Hepatocyte (in vitro differentiated cells): Measurements from ENCODE around the gene ZP2.

Source experiments
- EZH2 ChIP-seq: fragments of 200-600 bp; sonication (generic); IDR thresholded peaks from 2 replicates; pipeline ENCODE4 v1.6.1; 2016; ENCODE audit warnings: antibody characterized with exemption, mild to moderate bottlenecking, borderline replicate concordance
- TF ChIP-seq, protein P1 (sequence below): fragments of 200-600 bp; sonication (generic); IDR thresholded peaks from 2 replicates; pipeline ENCODE4 v1.5.1; 2016; ENCODE audit warnings: antibody characterized with exemption, mild to moderate bottlenecking; ENCODE audit not compliant: poor library complexity

DNA sequence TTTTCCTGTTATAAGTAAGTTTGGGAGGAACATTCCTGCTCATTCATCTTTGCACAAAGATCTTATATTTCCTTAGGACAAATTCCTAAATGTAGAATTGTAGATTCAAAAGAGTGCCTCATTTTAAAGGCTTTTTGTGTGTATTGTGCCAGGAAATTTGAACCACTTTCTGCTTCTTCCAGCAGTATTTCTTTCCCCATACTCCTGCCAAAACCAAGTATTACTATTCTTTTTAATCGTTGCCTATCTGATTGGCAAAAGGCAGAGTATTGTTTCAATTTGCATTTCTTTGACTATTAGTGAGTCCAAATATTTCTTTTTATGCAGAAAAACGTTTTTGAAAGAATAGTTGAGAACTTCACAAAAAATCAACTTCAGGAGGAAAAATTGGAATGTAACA, 31.4 kb upstream of the ZP2 start:
- TF ChIP-seq EZH2: no peak
- TF ChIP-seq, protein P1, sequence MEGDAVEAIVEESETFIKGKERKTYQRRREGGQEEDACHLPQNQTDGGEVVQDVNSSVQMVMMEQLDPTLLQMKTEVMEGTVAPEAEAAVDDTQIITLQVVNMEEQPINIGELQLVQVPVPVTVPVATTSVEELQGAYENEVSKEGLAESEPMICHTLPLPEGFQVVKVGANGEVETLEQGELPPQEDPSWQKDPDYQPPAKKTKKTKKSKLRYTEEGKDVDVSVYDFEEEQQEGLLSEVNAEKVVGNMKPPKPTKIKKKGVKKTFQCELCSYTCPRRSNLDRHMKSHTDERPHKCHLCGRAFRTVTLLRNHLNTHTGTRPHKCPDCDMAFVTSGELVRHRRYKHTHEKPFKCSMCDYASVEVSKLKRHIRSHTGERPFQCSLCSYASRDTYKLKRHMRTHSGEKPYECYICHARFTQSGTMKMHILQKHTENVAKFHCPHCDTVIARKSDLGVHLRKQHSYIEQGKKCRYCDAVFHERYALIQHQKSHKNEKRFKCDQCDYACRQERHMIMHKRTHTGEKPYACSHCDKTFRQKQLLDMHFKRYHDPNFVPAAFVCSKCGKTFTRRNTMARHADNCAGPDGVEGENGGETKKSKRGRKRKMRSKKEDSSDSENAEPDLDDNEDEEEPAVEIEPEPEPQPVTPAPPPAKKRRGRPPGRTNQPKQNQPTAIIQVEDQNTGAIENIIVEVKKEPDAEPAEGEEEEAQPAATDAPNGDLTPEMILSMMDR: no peak
